Stimulated activated naive CD8-positive, alpha-beta T cell treated with anti-CD3 and anti-CD28 coated beads, Interleukin-15, Interleukin-2, amounts not matched to agents 100 ng/mL and 50 ng/mL, for 24 hours (primary cell): Measurements from ENCODE around the gene DAB1.

Source experiments
- H3K27ac Mint-ChIP-seq: one replicate; pipeline ENCODE4 v1.8.0; 2021; ENCODE audit warnings: mild to moderate bottlenecking, mixed read lengths
- H3K27me3 Mint-ChIP-seq: one replicate; pipeline ENCODE4 v1.8.0; 2021; ENCODE audit warnings: mixed read lengths
- H3K36me3 Mint-ChIP-seq: one replicate; pipeline ENCODE4 v1.8.0; 2021; ENCODE audit warnings: low read depth, mixed read lengths
- H3K4me1 Mint-ChIP-seq: one replicate; pipeline ENCODE4 v1.8.0; 2021; ENCODE audit warnings: low read depth, mixed read lengths
- H3K4me3 Mint-ChIP-seq: one replicate; pipeline ENCODE4 v1.8.0; 2021; ENCODE audit warnings: mild to moderate bottlenecking, mixed read lengths
- H3K9me3 Mint-ChIP-seq: one replicate; pipeline ENCODE4 v1.8.0; 2021; ENCODE audit warnings: mixed read lengths

Gene DAB1

GRCh38 chr1:56948403-56949023 is 475.3 kb downstream of the DAB1 start:
- H3K27ac Mint-ChIP-seq, result no peak overlapping the region
- H3K4me1 Mint-ChIP-seq, result no peaks in the 10 kb centered on the region
- no peaks in the 10 kb centered on the region for H3K9me3 Mint-ChIP-seq
- H3K4me3 Mint-ChIP-seq, result no peak overlapping the region
- no peaks in the 10 kb centered on the region for H3K27me3 Mint-ChIP-seq
- H3K36me3 Mint-ChIP-seq, result no peaks in the 10 kb centered on the region
